ENCODE data around the gene ZNF335.

DNA sequence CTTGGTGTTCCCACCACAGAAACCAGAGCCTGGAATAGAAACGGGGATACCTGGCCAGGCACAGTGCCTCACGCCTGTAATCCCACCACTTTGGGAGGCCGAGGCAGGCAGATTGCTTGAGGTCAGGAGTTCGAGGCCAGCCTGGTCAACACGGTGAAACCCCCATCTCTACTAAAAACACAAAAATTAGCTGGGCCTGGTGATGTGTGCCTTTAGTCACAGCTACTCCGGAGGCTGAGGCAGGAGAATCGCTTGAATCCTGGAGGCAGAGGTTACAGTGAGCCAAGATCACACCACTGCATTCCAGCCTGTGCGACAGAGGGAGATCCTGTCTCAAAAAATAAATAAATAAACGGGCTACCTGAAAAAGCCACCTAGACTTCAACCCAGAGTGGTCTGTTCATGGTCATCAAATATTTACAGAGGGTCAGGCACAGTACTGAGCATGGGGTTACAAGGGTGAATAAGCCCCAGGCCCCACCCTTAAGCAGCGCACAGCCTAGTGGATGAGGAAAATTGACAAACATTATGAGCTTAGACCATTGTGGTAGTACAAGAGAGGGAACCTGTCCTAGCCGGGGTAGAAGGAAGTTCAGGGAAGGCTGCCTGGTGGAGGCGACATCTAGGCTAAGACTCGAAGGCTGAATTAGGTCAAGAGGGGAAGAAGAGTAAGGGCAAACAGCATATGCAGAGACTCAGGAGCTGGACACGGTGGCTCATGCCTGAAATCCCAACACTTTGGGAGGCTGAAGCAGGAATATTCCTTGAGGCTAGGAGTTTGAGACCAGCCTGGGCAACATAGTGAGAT lies 44.7 kb downstream of the ZNF335 start:
- TF ChIP-seq, protein P1, sequence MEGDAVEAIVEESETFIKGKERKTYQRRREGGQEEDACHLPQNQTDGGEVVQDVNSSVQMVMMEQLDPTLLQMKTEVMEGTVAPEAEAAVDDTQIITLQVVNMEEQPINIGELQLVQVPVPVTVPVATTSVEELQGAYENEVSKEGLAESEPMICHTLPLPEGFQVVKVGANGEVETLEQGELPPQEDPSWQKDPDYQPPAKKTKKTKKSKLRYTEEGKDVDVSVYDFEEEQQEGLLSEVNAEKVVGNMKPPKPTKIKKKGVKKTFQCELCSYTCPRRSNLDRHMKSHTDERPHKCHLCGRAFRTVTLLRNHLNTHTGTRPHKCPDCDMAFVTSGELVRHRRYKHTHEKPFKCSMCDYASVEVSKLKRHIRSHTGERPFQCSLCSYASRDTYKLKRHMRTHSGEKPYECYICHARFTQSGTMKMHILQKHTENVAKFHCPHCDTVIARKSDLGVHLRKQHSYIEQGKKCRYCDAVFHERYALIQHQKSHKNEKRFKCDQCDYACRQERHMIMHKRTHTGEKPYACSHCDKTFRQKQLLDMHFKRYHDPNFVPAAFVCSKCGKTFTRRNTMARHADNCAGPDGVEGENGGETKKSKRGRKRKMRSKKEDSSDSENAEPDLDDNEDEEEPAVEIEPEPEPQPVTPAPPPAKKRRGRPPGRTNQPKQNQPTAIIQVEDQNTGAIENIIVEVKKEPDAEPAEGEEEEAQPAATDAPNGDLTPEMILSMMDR (IDR thresholded peaks at IDR 0.05): no peak
- no peak for TF ChIP-seq ZFX (IDR thresholded peaks at IDR 0.05; ENCODE audit: borderline replicate concordance)
